ENCODE data around the gene GLT8D1.
"Not testable (repeated sequence)": the region's sequence is repeated elsewhere in the genome, so short reads cannot be mapped to it uniquely, and the experiment has no call there.

GLT8D1 gene

DNA sequence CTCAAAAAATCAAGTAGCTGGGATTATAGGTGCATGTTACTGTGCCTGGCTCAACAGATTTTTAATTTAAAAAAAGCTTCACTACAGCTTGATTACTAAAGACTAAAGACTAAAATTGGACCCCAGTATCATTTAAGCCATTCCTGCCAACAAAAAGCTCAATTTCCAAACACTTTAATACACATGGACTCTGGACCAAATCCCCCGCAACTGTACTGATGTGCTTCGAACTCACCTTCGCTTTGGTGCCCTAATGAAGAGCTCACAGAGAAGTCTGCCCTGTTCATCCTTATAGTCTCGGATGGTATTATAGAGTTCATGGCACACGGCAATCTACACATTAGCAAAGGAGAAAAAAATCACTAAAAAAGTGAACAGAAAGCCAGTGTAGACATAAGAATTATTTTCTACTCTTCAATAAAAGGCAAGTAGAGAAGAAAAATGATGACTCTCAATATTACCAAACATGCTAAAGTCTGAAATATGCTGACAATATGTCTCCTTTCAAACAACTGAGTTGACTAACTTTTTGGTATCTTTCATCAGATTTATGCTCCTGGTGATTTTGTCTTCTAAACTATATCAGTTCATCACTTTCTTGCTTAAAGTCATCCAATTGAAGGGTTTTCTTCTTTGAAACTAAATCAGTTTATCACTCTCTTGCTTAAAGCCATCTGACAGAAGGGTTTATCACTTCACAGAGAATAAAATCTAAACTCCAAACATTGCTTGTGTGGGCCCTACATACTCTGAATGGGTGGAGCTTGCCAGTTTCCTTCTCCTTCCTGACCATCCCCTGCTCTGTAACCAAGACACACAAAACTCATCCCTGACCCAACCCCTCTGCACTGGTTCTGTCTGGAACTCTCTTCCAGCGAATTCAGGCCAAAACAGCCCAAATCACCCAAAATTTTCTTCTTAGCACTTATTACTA, 27.1 kb downstream of the GLT8D1 start:
- DNase-seq = no peak

DNA sequence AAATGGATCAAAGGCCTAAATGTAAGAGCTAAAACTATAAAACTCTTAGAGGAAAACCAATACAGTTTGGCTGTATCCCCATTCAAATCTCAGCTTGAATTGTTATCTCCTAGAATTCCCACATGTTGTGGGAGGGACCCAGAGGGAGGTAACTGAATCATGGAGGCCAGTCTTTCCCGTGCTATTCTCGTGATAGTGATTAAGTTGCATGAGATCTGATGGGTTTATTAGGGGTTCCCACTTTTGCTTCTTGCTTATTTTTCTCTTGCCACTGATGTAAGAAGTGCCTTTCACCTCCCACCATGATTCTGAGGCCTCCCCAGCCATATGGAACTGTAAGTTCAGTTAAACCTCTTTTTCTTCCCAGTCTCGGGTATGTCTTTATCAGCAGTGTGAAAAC, 29.4 kb downstream of the GLT8D1 start:
- not testable (repeated sequence) for DNase-seq

GRCh38 chr3:52671676-52672075, 33.9 kb downstream of the GLT8D1 start:
- DNase-seq = no peak

DNA sequence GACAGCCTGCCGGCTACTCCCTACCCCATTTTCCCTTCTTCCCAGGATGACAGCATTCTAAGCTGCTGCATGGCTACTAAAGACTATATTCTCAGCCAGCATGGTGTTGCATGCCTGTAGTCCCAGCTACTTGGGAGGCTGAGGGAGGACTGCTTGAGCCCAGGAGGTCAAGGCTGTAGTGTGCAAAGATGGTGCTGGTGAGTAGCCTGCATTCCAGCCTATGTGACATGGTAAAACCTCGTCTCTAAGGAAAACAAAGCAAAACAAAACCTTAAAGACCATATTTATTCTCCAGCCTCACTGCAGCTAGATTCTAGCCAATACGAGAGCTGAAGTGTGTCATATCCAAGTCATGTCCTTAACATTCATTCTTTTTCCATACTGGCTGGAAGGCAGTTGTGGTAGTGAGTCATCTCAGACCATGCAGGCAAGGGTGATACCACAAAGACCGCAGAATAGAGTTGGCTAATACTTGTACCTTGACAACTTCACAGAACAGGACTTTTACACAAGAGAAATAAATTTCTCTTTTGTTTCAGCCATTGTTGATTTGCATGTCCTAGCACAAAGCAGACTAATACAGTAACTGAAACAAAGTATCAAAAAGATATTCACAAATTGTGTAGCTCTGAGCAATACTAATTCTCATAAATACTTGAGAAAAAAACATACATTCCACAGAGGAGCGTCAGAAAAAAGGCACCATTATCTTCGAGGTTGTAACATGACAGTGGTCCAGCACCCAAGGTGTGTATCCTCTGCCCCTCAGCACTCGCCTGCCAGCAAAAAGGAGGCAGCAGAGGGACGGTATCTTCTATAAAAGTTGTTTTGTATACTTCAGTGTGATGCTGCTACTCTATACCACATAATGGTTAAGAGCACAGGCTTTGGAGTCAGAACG, 34.7 kb downstream of the GLT8D1 start:
- DNase-seq = peak in 1 of 2 experiments; percentile 32

GRCh38 chr3:52663098-52663497, 42.5 kb downstream of the GLT8D1 start:
- no peak for DNase-seq

DNA sequence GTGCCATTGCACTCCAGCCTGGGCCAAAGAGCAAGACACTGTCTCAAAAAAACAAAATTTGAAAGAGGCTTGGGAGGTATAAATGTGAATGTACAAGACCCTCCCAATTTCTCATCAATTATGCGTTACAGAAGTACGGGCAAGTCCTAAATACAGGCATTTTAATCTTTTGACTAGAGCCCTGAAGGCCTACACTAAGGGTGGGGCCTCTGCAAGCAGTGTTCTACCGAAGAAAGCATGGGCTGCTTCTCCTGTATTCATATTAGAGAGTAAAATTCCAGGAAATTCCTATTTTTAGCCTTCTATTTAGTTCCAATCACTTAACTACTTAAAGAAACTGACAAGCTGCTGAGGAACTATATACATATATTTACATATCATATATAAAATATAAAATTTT, 45.5 kb downstream of the GLT8D1 start:
- no peak for DNase-seq

GRCh38 chr3:52655895-52656294, 49.7 kb downstream of the GLT8D1 start:
- no peak for DNase-seq

GRCh38 chr3:52651592-52651991, 54.0 kb downstream of the GLT8D1 start:
- DNase-seq = no peak

DNA sequence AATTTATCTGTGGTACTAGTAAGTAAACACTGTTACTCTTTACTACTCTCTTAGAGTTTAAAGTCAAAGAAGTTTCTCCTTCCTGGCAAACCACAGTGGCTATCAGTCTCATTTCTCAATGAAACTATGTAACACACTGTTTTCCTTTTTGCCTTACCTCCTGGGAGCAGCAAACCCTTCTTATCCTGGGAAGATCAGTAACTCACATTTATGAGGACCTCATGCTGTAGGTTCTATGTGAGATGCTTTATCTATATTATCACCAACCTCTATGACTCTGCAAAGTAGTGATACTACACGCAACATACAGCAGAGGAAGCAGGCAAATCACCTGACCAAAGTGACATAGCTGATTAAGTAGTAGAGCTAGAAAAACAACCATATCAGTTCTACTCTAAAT, 55.2 kb downstream of the GLT8D1 start:
- DNase-seq = no peak

DNA sequence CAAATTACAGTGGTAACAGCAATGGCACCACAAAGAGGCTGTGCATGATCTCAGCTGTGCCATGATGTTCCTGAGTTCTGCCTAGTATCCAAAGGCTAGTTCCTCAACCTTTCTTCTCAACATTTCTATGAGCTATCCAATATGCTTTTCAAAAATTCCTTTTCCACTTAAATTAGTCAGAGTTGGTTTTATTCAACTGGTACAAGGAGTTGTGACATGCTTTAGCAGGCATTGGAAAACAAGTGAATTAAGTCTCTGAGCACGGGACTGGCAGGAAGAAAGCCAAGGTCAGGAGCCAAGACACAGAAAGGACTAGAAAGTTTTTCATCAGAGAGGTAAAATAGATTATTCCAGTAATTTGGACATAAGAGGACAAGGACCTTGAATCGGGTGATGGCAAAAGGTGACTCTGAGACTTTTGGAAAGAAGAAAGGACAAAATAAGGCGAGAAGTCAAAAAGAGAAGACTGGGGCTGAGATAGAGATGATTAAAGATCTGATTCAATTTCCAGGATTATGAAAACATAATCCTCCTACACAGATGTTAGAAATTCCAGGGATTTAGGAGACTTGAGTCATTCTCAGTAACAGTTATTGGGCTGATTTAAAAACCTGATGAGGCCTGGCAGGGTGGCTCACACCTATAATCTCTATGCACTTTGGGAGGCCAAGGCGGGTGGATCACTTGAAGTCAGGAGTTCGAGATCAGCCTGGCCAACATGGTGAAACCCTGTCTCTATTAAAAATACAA, 56.0 kb downstream of the GLT8D1 start:
- DNase-seq = no peak

DNA sequence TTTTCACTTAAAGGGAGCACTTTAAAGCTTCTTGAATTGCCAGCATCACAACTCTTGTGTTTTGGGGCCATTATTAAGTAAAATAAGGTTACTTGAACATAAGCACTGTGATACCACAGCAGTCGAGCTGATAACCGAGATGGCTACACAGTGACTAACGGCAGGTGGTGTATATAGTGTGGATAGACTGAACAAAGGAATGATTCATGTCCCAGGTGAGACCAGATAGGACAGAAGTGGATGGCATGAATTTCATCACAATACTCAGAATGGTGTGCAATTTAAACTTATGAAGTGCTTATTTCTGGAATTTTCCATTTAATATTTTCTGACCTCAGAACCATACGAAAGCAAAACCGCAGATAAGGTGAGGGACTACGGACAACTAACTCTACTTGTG, 60.0 kb downstream of the GLT8D1 start:
- no peak for DNase-seq
